Stimulated activated CD8-positive, alpha-beta memory T cell treated with anti-CD3 and anti-CD28 coated beads, Interleukin-2, amount 100 ng/mL, for 48 hours (primary cell): Measurements from ENCODE around the gene SBNO2.
"Not testable (repeated sequence)": the region's sequence is repeated elsewhere in the genome, so short reads cannot be mapped to it uniquely, and the experiment has no call there.

Source experiments
- DNase-seq, 2 donors: peaks; one replicate each; pipeline ENCODE4 v3.0.0-alpha.2; 2020; ENCODE audit warnings: low read depth in 2 of 2

The SBNO2 gene

DNA sequence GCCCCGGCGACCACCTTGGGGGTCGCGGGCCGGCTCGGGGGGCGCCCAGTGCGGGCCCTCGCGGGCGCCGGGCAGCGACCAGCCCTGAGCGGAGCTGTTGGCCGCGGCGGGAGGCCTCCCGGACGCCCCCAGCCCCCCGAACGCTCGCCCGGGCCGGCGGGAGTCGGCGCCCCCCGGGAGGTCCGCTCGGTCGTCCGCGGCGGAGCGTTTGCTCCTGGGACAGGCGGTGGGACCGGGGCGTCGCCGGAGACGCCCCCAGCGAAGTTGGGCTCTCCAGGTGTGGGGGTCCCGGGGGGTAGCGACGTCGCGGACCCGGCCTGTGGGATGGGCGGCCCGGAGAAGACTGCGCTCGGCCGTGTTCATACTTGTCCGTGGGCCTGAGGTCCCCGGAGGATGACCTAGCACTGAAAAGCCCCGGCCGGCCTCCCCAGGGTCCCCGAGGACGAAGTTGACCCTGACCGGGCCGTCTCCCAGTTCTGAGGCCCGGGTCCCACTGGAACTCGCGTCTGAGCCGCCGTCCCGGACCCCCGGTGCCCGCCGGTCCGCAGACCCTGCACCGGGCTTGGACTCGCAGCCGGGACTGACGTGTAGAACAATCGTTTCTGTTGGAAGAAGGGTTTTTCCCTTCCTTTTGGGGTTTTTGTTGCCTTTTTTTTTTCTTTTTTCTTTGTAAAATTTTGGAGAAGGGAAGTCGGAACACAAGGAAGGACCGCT, 32.2 kb upstream of the SBNO2 start:
- no peak for DNase-seq

DNA sequence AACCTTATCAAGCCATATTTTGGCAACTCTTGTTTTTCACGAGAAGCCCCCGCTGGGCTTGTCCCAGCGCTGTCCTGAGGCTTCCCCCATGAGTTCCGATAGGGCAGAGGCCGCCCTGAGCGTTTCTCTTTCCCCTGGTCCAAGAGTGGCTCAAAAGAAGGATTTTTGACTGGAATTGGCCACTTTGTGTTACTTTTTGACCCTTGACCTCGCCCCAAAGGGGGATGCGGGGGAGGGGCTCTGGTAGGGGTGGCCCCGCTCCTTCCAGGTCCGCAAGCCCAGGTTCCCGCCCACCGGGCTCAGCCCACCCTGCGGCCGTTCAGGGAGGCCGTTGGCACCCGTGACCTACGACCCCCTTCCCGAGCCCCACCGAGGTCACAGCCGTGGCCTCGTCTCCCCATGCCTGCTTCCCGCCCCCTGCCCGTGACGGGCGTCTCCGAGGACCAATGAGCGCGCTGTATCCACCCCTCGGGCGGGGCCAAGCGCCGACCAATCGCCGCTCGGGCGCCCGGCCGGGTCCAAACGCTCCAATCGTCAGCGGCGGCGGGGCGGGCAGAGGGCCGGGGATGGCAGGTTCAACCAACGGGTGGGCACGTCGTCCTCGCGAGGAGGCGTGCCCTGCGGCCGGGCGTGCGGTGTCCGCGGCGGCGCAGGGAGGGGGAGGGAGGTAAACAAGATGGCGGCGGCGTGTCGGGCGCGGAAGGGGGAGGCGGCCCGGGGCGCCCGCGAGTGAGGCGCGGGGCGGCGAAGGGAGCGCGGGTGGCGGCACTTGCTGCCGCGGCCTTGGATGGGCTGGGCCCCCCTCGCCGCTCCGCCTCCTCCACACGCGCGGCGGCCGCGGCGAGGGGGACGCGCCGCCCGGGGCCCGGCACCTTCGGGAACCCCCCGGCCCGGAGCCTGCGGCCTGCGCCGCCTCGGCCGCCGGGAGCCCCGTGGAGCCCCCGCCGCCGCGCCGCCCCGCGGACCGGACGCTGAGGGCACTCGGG, 31.3 kb upstream of the SBNO2 start, which contains the start of gene STK11:
Gene STK11, plus strand, starts transcription at position 665 of the 986 bp plus-strand sequence. CDS start 1,136 bp downstream, outside the sequence.
- peak; percentile 99 to 100 for DNase-seq

GRCh38 chr19:1200614-1201013, 26.5 kb upstream of the SBNO2 start:
- not testable (repeated sequence) for DNase-seq

- DNase-seq, result no peak
These were observed 25.5 kb upstream of the SBNO2 start for GRCh38 chr19:1199531-1199930.

- no peak for DNase-seq
These were observed 15.4 kb upstream of the SBNO2 start for GRCh38 chr19:1189419-1189818.

DNA sequence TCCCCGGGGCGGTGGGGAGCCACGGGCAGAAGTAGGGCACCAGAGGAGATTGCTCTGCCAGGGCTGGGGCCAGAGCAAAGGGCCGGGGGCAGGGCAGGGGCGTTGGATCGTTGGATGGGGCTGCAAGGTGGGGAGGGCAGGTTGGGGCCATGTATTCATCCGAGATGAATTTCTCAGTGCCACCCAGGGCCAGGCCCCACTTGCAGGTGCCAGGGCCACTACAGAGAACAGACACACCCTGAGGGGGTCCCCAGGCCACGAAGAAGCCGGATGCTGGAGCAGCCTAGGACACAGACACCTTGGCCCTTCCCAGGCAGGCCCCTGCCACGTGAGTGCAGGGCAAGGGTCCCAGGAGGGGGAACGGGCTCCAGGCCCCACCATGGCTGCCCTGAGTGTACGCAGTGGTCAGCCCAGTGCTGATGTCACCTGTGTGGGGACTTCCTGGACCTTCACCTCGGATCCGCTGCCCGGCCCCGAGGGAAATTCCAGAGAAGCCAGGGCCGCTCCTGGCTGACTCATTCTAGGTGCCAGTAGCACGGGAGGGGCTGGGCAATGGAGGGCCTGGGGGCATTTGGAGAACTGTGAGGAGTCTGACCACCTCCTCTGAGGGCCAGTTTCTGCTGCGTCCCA, 9.6 kb upstream of the SBNO2 start:
- no peak for DNase-seq

GRCh38 chr19:1182727-1183126, 8.7 kb upstream of the SBNO2 start:
- no peak for DNase-seq

DNA sequence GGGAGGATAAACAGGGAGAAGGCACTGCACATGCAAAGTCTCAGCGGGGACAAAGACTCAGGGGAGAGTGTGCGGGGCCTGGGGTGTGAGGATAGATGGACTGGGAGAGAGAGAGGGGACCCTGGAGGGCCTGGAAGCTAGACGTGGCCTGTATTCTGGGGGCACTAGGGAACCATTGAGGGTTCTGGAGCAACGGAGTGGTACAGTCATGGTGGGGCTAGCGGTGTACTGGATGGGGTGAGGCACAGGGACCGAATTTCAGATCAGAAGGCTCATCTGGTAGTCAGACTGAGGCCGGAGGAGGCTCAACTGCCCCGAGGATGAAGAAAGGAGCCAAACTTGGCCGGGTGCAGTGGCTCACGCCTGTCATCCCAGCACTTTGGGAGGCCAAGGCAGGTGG, 8.0 kb upstream of the SBNO2 start:
- no peak for DNase-seq

DNA sequence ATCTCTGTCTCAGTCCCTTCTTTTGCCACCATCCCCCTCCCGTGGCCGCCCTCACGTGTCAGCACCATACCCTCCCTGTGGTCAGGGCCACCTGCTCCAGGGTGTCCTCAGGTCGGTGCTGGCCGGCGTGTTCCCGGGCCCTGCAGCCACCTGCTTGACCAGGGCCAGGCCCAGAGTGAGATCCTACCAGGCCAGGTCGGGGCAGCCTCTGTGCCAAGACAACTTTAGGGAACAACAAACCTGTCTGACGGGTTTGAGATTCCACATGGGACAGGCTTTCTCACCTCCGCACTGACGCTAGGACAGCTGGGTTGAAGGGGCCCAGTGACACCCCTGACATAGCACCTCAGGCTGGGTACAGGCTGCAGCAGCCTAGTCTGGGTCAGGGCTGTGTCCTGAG, 7.5 kb upstream of the SBNO2 start:
- DNase-seq, result no peak

- DNase-seq, result no peak
These were observed 3.5 kb upstream of the SBNO2 start for GRCh38 chr19:1177322-1178114.

DNA sequence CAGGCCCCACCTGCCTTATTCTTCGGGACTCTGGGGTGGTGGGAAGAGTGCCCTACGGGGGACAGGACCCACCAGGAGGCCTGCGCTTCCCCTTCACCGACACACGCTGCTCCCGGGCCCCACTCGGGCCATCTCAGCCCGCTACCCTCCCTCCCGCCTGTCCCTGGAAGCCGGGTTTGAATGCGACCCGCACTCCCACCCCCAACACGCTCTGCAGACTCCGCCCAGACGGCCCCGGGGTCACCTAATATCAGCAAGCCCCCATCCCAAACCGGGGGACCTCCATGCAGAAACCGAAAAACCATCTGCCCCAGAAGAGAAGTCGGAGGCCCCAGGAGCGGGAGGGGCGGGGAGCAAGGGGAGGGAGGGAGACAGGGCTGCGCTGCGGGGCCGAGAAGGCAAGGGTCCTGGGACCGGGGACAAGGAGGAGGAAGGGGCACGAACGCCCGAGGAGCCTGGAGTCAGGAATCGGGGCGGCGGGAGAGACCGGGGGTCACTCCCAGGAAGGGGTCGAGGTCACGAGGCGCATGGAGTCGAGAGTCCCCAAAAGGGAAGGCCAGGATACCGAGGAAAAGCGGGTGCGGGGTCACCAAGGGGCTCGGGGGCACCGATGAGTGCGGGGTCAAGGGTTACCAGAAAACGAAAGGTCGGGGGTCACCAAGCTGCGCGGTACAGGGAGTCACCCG, 766 bp downstream of the SBNO2 start:
- no peak for DNase-seq

DNA sequence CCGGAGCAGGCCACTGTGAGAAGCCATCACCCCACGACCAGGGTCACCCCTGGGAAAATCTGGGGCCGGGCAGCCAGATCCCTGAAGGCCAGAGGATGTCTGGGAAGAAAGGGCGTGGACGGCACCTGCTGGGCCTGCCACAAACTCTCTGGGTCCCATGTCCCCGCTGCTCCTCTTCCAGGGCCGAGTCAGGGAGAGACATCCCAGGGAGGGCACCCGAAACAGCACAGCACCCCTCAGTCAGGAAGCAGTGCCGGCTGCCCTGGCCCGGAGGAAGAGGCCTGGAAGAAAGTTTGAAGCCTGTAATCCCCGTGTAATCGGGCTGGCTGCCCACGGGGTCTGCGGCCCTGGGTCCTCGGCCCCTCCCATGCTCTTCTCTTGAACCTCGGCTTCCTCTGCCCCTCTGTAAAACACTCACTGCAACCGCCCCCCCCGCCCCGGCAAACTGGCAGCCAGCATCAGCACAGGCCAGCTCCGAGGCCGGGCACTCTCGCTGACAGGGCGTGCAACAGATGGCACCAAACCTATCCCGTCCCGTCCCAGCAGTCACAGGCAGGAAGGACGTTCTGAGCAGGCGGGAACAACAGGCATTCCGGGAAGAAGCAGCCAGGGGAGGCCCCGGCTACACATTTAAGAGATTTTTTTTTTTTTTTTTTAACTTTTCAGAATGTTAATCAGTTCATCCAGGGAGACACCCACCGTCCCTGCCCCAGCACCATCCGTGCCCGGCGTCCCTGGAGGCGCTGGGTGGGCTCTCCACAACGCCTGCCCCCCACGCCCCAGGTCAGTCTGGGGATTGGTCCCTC, 1.5 kb downstream of the SBNO2 start:
- DNase-seq, result no peak

DNA sequence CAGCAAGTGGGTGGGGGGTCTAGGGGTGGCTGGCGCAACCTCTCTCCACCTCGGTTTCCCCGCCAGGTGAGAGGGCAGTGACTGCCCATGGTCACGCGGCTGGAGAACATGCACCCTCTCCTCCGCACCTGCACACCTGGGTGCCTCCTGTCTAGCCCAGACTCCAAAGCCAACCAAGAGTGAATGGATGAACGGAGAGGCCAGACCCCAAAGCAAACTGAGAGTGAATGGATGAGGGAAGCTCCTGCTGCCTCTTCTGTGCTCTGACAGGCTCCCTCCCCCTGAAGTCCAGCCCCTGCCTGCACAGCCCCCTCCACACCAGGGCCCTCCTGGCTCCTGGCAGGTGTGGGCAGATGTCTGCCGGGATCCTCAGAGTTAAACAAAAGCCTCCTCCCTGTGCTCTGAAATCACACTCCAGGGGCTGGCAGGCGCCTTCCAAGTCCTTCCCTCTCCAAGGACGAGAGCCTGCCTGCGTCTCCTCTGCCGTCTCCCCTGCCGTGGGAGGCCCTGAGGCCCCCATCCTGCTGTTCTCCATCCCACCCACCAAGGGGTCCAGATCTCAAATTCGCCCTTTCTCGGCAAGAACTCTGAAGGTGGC, 2.2 kb downstream of the SBNO2 start:
- no peak for DNase-seq

- DNase-seq, result no peak
These were observed 2.9 kb downstream of the SBNO2 start for GRCh38 chr19:1170938-1171754.

- DNase-seq, result no peak
These were observed 3.9 kb downstream of the SBNO2 start for GRCh38 chr19:1169921-1170885.

GRCh38 chr19:1169411-1169791, 4.7 kb downstream of the SBNO2 start:
- no peak for DNase-seq

GRCh38 chr19:1168572-1169410, 5.3 kb downstream of the SBNO2 start:
- no peak for DNase-seq
